Measurements from ENCODE around the gene FYCO1.

Gene FYCO1

GRCh38 chr3:45892161-45892560 is 103.5 kb downstream of the FYCO1 start:
- in situ Hi-C loops (cut with MboI; ENCODE audit: low sequenced_read_pairs), result no loop called here

- in situ Hi-C loops (cut with MboI; ENCODE audit: low sequenced_read_pairs), result no loop called here
Measured at GRCh38 chr3:45890405-45890804, 105.2 kb downstream of the FYCO1 start.

GRCh38 chr3:45889337-45889736 is 106.3 kb downstream of the FYCO1 start:
- in situ Hi-C loops (cut with MboI; ENCODE audit: low sequenced_read_pairs), result no loop called here

- in situ Hi-C loops (cut with MboI; ENCODE audit: low sequenced_read_pairs), result no loop called here
Measured at GRCh38 chr3:45887759-45888511, 107.7 kb downstream of the FYCO1 start.

GRCh38 chr3:45887285-45887684 is 108.3 kb downstream of the FYCO1 start:
- in situ Hi-C loops (cut with MboI; ENCODE audit: low sequenced_read_pairs), result no loop called here

GRCh38 chr3:45885979-45886705 is 109.5 kb downstream of the FYCO1 start, which contains the start of gene CCR9:
Gene CCR9 (plus strand): TSS chr3:45886543. CDS start chr3:45894934, 8,391 bp downstream.
- in situ Hi-C loops (cut with MboI; ENCODE audit: low sequenced_read_pairs), result no loop called here

GRCh38 chr3:45884368-45885201 is 111.0 kb downstream of the FYCO1 start:
- in situ Hi-C loops (cut with MboI; ENCODE audit: low sequenced_read_pairs), result no loop called here

GRCh38 chr3:45881078-45882022 is 114.3 kb downstream of the FYCO1 start:
- in situ Hi-C loops (cut with MboI; ENCODE audit: low sequenced_read_pairs), result no loop called here

GRCh38 chr3:45880725-45881077 is 114.9 kb downstream of the FYCO1 start:
- in situ Hi-C loops (cut with MboI; ENCODE audit: low sequenced_read_pairs), result no loop called here

GRCh38 chr3:45878124-45878523 is 117.5 kb downstream of the FYCO1 start:
- in situ Hi-C loops (cut with MboI; ENCODE audit: low sequenced_read_pairs), result no loop called here

- in situ Hi-C loops (cut with MboI; ENCODE audit: low sequenced_read_pairs), result no loop called here
Measured at GRCh38 chr3:45874677-45875346, 120.8 kb downstream of the FYCO1 start.

- in situ Hi-C loops (cut with MboI; ENCODE audit: low sequenced_read_pairs), result no loop called here
Measured at GRCh38 chr3:45873638-45874037, 122.0 kb downstream of the FYCO1 start.

- in situ Hi-C loops (cut with MboI; ENCODE audit: low sequenced_read_pairs), result no loop called here
Measured at GRCh38 chr3:45873036-45873435, 122.6 kb downstream of the FYCO1 start.

- in situ Hi-C loops (cut with MboI; ENCODE audit: low sequenced_read_pairs), result no loop called here
Measured at GRCh38 chr3:45872569-45872968, 123.1 kb downstream of the FYCO1 start.

- in situ Hi-C loops (cut with MboI; ENCODE audit: low sequenced_read_pairs), result no loop called here
Measured at GRCh38 chr3:45871780-45872179, 123.8 kb downstream of the FYCO1 start.

- in situ Hi-C loops (cut with MboI; ENCODE audit: low sequenced_read_pairs), result no loop called here
Measured at GRCh38 chr3:45870099-45870498, 125.5 kb downstream of the FYCO1 start.

- in situ Hi-C loops (cut with MboI; ENCODE audit: low sequenced_read_pairs), result no loop called here
Measured at GRCh38 chr3:45869638-45870037, 126.0 kb downstream of the FYCO1 start.

- in situ Hi-C loops (cut with MboI; ENCODE audit: low sequenced_read_pairs), result no loop called here
Measured at GRCh38 chr3:45868650-45869049, 127.0 kb downstream of the FYCO1 start.

- in situ Hi-C loops (cut with MboI; ENCODE audit: low sequenced_read_pairs), result no loop called here
Measured at GRCh38 chr3:45868213-45868612, 127.4 kb downstream of the FYCO1 start.

Data from HL-60/S4 treated with retinoic acid at 250 ng/mL for 4 days and 3 days (cell line).